MG63 (cell line): Measurements from ENCODE around the gene TMEM220. TPM values are rescaled to one million over a fixed set of nuclear protein-coding genes. Genes with fewer than 3 reads are reported as not detected.

Experiments
- DNase-seq: peaks from one replicate; pipeline ENCODE4 v3.0.0-alpha.2; 2020
- H3K27me3 ChIP-seq: fragments of 250-450 bp; sonication (Bioruptor Pico); 2 replicates; pipeline ENCODE4 v1.5.1; 2020; ENCODE audit warnings: mild to moderate bottlenecking, moderate library complexity
- H3K36me3 ChIP-seq: fragments of 250-450 bp; sonication (Bioruptor Pico); 2 replicates; pipeline ENCODE4 v1.5.1; 2020; ENCODE audit warnings: mild to moderate bottlenecking, moderate library complexity
- H3K4me3 ChIP-seq: fragments of 250-450 bp; sonication (Bioruptor Pico); 2 replicates; pipeline ENCODE4 v1.5.1; 2020; ENCODE audit warnings: mild to moderate bottlenecking, moderate library complexity
- H3K9me3 ChIP-seq: fragments of 250-450 bp; sonication (Bioruptor Pico); 2 replicates; pipeline ENCODE4 v1.5.1; 2020; ENCODE audit warnings: mild to moderate bottlenecking, moderate library complexity
- total RNA-seq: library from RNA; depleted of rRNA; stranded (reverse); fragments of >200 nt; shearing (Covaris generic); gene quantifications from 2 replicates; pipeline ENCODE4 v1.2.3, GENCODE V29; 2014; ENCODE audit warnings: low replicate concordance; rRNA removed

Gene TMEM220
- 0.57 and 2.4 TPM in 2 replicates for total RNA-seq

DNA sequence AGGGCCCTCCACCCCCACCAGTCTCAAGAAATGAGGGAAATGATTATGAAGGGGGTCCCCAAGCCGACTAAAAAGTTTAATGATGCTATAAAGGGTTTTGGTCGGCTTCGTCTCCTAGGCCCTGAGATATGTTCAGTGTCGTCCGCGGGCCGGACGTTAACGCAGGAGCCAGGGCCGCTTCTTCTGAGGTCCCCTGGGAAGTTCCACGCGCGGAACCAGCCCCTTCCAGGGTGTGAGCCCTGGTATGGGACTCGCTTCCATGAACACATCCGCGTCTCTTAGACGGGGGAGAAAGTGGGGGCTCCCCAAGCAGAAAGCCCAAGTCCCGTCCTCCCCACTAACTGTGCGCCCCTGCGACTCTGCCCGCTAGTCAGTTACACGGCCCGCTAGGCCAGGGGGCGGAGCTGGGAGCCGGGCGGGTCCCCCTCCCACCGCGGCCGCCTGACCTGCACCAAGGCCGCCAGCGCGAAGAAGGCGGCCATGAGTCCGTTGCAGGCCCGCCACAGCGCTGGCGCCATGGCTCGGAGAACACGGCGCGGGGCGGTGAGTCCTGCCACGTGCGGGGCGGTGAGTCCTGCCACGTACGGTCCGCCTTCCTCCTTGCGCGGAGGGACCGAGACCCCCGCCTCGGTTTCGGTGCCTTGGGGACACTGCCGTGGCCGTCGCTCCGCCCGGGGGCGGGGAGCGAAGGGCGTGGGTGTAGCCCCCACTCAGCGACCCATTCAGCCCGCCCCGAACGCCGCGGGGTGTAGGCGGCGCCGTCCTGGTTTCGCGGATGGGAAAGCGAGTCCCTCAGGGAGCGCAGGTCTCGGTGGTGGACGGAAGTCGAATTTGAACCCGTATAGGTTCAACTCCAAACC, at the start of gene TMEM220:
Gene TMEM220, minus strand, starts transcription at position 690 of the 860 bp plus-strand sequence. Its CDS starts 172 bp downstream, at position 518.
- Histone ChIP-seq H3K27me3 (no peaks in the 10 kb centered on the region), H3K36me3 (no peaks in the 10 kb centered on the region), H3K4me3 (peak within 1 kb of the TSS; percentile 68), H3K9me3 (no peaks in the 10 kb centered on the region)
- peak; percentile 81 for DNase-seq

DNA sequence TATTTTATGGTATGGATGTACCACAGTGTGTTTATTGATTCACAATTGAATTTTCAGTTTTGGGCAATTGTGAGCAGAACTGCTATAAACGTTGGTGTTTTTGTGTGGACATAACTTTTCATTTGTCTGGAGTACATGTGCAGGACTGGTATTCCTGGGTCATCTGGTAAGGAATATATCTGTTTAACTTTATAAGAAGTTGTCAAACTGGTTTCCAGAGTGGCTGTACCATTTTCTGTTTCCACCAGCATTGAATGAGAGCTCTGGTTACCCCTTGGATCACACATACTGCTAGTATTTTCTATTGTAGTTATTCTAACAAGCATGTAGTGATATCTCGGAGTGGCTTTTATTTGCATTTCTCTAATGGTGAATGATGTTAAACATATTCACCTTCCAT, 49.8 kb upstream of the TMEM220 start:
- Histone ChIP-seq H3K4me3 (no peak overlapping the region), H3K27me3 (no peaks in the 10 kb centered on the region), H3K9me3 (no peaks in the 10 kb centered on the region), H3K36me3 (no peaks in the 10 kb centered on the region)
- no peak for DNase-seq

GRCh38 chr17:10777890-10778289, 48.1 kb upstream of the TMEM220 start:
- Histone ChIP-seq H3K27me3 (no peaks in the 10 kb centered on the region), H3K4me3 (no peak overlapping the region), H3K9me3 (no peaks in the 10 kb centered on the region), H3K36me3 (no peaks in the 10 kb centered on the region)
- DNase-seq, result no peak

GRCh38 chr17:10777131-10777807, 47.4 kb upstream of the TMEM220 start:
- H3K36me3 ChIP-seq, result no peaks in the 10 kb centered on the region
- H3K9me3 ChIP-seq, result peaks cover 3% of the 10 kb centered on the region

DNA sequence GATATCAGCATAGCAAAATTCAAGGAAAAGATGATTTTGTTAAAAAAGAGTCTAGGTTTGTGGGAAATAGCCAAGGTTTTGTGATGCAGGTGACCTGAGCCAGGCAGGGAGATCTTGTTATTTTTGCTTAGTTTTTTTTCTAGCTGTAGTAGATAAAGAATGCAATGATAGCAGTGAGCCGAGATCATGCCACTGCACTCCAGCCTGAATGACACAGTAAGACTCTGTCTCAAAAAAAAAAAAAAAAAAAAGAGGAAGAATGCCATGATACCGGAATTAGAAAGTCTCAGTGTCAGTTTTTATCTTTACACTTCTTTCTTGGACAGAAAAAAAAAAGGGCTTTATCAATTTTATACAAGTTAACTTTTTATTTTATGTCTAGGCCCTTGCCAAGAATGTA, 46.6 kb upstream of the TMEM220 start:
- H3K9me3 ChIP-seq, result peaks cover 9% of the 10 kb centered on the region
- no peak for DNase-seq
- no peaks in the 10 kb centered on the region for H3K36me3 ChIP-seq
- H3K27me3 ChIP-seq, result no peaks in the 10 kb centered on the region
- no peak overlapping the region for H3K4me3 ChIP-seq

More at GRCh38 chr17:10777131-10777807, 47.4 kb upstream of the TMEM220 start:
- Histone ChIP-seq H3K4me3 (no peak overlapping the region), H3K27me3 (no peaks in the 10 kb centered on the region)
- DNase-seq, result no peak

GRCh38 chr17:10775740-10776356, 46.0 kb upstream of the TMEM220 start:
- Histone ChIP-seq H3K4me3 (no peak overlapping the region), H3K36me3 (no peaks in the 10 kb centered on the region), H3K27me3 (no peaks in the 10 kb centered on the region), H3K9me3 (peaks cover 9% of the 10 kb centered on the region)
- DNase-seq, result no peak

DNA sequence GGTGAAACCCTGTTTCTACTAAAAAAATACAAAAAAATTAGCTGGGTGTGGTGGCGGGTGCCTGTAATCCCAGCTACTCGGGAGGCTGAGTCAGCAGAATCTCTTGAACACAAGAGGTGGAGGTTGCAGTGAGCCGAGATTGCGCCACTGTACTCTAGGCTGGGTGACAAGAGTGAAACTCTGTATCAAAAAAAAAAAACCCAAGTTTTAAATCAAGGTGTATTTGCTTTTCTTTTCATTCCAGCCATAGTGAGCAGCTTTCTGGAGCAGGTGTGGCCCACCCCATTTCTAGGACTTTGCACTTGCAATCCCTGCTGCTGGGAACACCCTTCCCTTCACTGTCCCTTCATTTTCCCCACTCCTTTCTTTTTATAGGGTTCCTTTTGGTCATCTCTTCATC, 45.2 kb upstream of the TMEM220 start:
- DNase-seq, result no peak
- Histone ChIP-seq H3K27me3 (no peaks in the 10 kb centered on the region), H3K9me3 (peaks cover 9% of the 10 kb centered on the region), H3K36me3 (no peaks in the 10 kb centered on the region), H3K4me3 (no peak overlapping the region)

DNA sequence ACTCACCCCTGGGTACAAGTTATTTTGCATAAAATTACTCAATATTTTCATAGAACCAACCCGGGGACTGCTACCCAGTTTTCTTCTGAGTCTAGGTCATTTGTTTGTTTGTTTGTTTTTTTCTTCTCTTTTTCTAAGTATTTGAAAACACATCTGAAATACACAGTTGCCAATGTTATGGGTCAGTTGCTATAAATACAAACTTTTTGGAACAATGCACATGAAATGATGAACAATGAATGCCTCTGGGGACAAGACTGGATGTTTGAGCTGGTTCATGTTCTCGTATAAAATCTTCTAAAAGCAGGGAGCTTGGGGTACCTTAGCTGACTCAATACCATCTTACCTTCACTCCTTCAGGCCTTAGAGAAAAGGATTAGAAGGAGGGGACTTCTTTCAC, 43.6 kb upstream of the TMEM220 start:
- H3K27me3 ChIP-seq, result no peaks in the 10 kb centered on the region
- H3K36me3 ChIP-seq, result no peaks in the 10 kb centered on the region
- H3K4me3 ChIP-seq, result no peak overlapping the region
- no peak for DNase-seq
- peaks cover 9% of the 10 kb centered on the region for H3K9me3 ChIP-seq

DNA sequence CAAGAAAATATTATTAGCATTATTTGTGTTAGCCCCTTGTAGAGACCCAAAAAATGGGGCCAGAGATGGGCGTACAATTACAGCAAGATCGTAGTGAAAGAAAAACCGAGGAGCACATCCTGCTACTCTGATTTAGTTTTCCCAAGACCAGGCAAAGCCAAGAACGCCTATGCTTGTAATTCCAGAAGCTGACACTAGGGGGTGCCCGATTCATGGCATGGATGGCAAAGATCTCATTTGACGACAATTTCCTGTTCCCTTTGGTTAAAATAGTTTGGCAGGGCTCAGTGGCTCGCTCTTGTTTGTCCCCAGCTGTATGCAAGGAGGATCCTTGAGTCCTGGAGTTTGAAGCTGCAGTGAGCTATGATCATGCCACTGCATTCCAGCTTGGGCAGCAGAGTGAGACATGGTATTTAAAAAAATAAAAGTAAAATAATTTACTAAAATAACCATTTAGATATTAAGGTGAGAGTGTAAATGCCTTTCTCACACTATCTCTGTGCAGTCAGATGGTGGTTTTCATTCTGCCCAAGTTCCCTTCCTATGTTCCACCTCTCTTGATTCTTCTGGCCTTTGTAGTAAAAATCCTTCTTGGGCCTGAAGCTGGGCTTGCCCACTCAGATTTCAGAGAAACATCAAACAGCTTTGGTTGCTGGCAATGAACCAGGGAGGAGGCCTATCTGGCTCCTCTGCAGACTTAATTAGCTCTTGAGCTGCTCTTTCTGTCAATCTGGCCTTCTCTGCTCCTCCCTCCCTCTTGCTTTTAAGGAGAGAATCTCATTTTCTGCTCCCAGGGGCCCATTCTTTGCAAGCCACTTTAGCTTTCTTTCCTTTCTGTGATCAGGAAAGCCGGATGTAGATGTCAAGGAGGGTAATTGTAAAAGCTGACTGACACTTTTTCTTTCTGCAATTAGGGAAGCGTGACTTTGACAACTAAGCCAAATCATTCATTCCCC, 42.9 kb upstream of the TMEM220 start:
- no peak overlapping the region for H3K4me3 ChIP-seq
- no peaks in the 10 kb centered on the region for H3K27me3 ChIP-seq
- H3K36me3 ChIP-seq, result no peaks in the 10 kb centered on the region
- peaks cover 9% of the 10 kb centered on the region for H3K9me3 ChIP-seq
- DNase-seq, result peak; percentile 35

DNA sequence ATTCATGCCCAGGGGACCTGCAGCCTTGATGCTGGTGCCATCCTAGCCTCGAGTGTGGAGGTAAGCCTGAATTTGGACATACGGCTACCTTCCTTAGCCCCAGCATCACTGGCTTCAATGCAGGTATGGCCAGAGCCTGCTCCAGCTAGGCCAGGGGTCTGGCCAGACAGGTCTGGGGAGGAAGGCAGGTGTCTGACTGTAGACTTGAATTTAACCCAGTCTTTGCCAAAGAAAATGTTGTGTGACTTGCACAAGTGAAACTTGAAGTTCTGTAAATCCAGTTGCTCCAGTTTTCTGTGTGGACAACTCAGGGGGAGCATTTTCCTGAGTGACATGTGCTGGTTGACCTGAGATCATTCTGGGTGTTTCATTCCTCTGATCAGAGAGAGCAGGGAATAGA, 41.3 kb upstream of the TMEM220 start:
- DNase-seq, result no peak
- H3K36me3 ChIP-seq, result no peaks in the 10 kb centered on the region
- peaks cover 12% of the 10 kb centered on the region for H3K9me3 ChIP-seq
- no peak overlapping the region for H3K4me3 ChIP-seq
- no peaks in the 10 kb centered on the region for H3K27me3 ChIP-seq

- Histone ChIP-seq H3K9me3 (peaks cover 12% of the 10 kb centered on the region), H3K36me3 (no peaks in the 10 kb centered on the region), H3K4me3 (no peak overlapping the region)
These were observed 40.0 kb upstream of the TMEM220 start for GRCh38 chr17:10769840-10770239.

GRCh38 chr17:10768750-10769251, 39.0 kb upstream of the TMEM220 start:
- Histone ChIP-seq H3K27me3 (no peaks in the 10 kb centered on the region), H3K9me3 (peaks cover 12% of the 10 kb centered on the region), H3K4me3 (no peak overlapping the region), H3K36me3 (no peaks in the 10 kb centered on the region)
- DNase-seq, result no peak

More at GRCh38 chr17:10769840-10770239, 40.0 kb upstream of the TMEM220 start:
- no peak for DNase-seq
- H3K27me3 ChIP-seq, result no peaks in the 10 kb centered on the region

DNA sequence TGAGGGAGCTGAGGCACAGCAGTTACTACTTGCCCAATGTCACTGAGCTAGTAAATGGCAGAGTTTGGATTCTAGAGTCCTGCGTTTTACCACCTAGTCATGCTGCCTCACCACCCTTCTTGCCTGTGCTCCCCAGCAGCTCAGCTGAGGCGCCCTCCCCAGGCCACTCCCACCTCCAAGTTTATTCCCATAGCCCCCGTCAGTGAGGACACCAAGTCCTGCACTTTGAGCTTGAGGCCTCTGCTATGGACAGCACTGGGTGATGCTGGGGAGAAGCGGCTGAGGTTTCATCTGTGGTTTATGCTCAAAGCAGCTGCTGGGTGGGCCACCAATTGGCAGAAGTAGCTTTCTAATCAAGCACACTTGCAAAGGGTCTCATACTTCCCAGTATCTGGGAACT, 37.4 kb upstream of the TMEM220 start:
- Histone ChIP-seq H3K9me3 (peaks cover 8% of the 10 kb centered on the region), H3K27me3 (no peaks in the 10 kb centered on the region), H3K36me3 (no peaks in the 10 kb centered on the region), H3K4me3 (no peak overlapping the region)
- DNase-seq, result no peak

DNA sequence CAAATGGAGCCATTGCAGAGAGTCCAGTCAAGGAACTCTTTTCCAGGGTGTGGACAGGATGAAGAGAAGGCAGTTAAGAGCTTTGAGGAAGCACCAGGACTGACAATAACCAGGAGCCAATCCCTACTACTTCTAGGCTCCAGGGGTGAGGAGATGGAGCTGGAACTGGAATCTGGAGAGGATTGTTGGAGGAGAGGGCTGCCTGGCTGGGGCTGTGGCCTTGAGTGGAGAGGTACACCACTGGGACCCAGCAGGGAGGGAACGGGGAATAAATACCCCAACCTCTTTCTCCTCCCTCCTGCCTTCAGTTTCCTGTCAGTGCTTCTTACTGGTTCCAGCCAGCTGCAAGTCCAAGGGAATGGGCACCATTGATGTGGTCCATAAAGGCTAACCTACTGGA, 32.2 kb upstream of the TMEM220 start:
- Histone ChIP-seq H3K9me3 (peaks cover 3% of the 10 kb centered on the region; the same call in 1 of the 2 replicates), H3K27me3 (no peaks in the 10 kb centered on the region), H3K36me3 (no peaks in the 10 kb centered on the region), H3K4me3 (no peak overlapping the region)
- DNase-seq, result no peak

GRCh38 chr17:10761281-10761680, 31.5 kb upstream of the TMEM220 start:
- Histone ChIP-seq H3K27me3 (no peaks in the 10 kb centered on the region), H3K36me3 (no peaks in the 10 kb centered on the region), H3K4me3 (no peak overlapping the region), H3K9me3 (peaks cover under 1% of the 10 kb centered on the region; the same call in 1 of the 2 replicates)
- no peak for DNase-seq

DNA sequence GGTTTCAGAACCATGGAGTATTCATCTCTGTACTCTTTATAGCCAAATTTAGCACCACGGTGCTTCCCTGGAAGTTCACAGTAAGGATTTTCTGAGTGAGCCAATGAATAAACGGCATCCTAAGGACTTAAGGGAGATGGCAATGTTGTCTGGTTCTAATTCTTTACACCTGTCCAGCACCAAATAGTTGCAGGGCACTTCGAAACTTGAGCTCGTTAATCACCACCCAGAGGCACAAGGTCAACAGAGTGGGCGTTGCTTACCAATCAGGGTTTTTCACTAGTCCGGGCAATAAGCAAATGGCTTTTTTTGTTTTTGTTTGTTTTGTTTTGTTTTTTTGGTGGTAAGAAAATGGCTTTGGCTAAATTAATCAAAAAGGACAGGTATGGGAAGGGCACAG, 28.2 kb upstream of the TMEM220 start:
- no peaks in the 10 kb centered on the region for H3K36me3 ChIP-seq
- H3K4me3 ChIP-seq, result no peak overlapping the region
- no peaks in the 10 kb centered on the region for H3K27me3 ChIP-seq
- DNase-seq, result no peak
- no peaks in the 10 kb centered on the region for H3K9me3 ChIP-seq
